Left lobe of liver (tissue), 2 donors: ENCODE results near the gene HAND2. TPM values are rescaled to one million over a fixed set of nuclear protein-coding genes. Genes with fewer than 3 reads are reported as not detected.

ENCODE experiments used
- ATAC-seq: fragments of 200-7000 bp; cut with Tn5 transposase; one replicate; pipeline ENCODE4 v1.9.1; 2020; ENCODE audit warnings: mild to moderate bottlenecking, moderate library complexity
- DNase-seq: peaks from one replicate; pipeline ENCODE4 v3.0.0-alpha.2; 2020; ENCODE audit warnings: low spot score
- total RNA-seq: library from RNA; stranded (reverse); gene quantifications from one replicate; pipeline ENCODE4 v1.2.1, GENCODE V29; 2021
- donor health status: DM: no; HTN: no; CAD: no; lungs with moderate emphysema.
- donor health status: DM: no; HTN: yes; CAD: no.

The HAND2 gene
- total RNA-seq, 1 donor from 2014 or later, result 8.9 TPM

- no peak for ATAC-seq
- DNase-seq, result no peak
These were observed 8.4 kb downstream of the HAND2 start for GRCh38 chr4:173521467-173522159.

GRCh38 chr4:173520921-173521466 is 9.0 kb downstream of the HAND2 start:
- DNase-seq (no peak), ATAC-seq (no peak)

- peak; percentile 21 for ATAC-seq
- DNase-seq, result no peak
These were observed 10.6 kb downstream of the HAND2 start for GRCh38 chr4:173519111-173520101.

- ATAC-seq (no peak), DNase-seq (no peak)
These were observed 11.5 kb downstream of the HAND2 start for GRCh38 chr4:173518425-173519102.

GRCh38 chr4:173517781-173518424 is 12.1 kb downstream of the HAND2 start:
- DNase-seq (no peak), ATAC-seq (no peak)

- DNase-seq, result no peak
- peak; percentile 30 for ATAC-seq
These were observed 13.2 kb downstream of the HAND2 start for GRCh38 chr4:173516621-173517524.

GRCh38 chr4:173515458-173515857 is 14.6 kb downstream of the HAND2 start:
- DNase-seq, result no peak
- no peak for ATAC-seq

- ATAC-seq (no peak), DNase-seq (no peak)
These were observed 15.3 kb downstream of the HAND2 start for GRCh38 chr4:173514641-173515217.

- ATAC-seq (no peak), DNase-seq (no peak)
These were observed 16.4 kb downstream of the HAND2 start for GRCh38 chr4:173513651-173514050.

- DNase-seq, result no peak
- ATAC-seq, result no peak
These were observed 18.2 kb downstream of the HAND2 start for GRCh38 chr4:173511787-173512361.

- ATAC-seq (peak; percentile 51), DNase-seq (no peak)
These were observed 20.7 kb downstream of the HAND2 start for GRCh38 chr4:173509036-173510001.

- no peak for ATAC-seq
- DNase-seq, result no peak
These were observed 21.5 kb downstream of the HAND2 start for GRCh38 chr4:173508386-173509035.

- ATAC-seq, result no peak
These were observed 22.3 kb downstream of the HAND2 start for GRCh38 chr4:173507471-173508385.

GRCh38 chr4:173506597-173507211 is 23.3 kb downstream of the HAND2 start:
- DNase-seq, result no peak
- peak; percentile 19 for ATAC-seq

More at GRCh38 chr4:173507471-173508385, 22.3 kb downstream of the HAND2 start:
- no peak for DNase-seq

- peak; percentile 82 for ATAC-seq
- DNase-seq, result no peak
These were observed 24.0 kb downstream of the HAND2 start for GRCh38 chr4:173505924-173506518.
